GM20431 (cell line): ENCODE data around the gene GREB1L.

Experiments
- in situ Hi-C: fragments of 300-500 bp; cut with MseI, MboI; formaldehyde crosslinking; loops from one replicate; pipeline ENCODE4 v1.15.0; 2020; ENCODE audit warnings: low sequenced_read_pairs; ENCODE audit not compliant: unreplicated experiment

Gene GREB1L

DNA sequence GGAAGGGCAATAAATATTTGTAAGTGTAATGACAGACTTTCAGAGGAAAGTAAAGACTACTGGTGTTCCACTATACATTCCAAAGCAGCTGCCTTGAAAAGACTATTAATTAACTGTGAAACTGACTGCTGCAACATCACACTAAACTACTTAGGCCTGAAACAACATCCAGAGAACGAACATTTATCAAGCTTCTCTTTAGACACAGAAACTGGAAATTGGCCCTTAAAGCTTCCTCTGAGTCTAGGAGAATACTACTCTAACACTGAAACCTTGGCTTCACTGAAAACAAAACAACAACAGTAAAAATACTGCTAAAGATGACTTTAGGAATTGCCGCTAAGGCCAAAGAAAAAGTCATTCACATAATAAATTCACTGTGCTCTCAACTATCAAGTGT is 283.9 kb downstream of the GREB1L start:
- in situ Hi-C loops, result no loop called here

GRCh38 chr18:21526463-21526862 is 284.4 kb downstream of the GREB1L start:
- in situ Hi-C loops, result no loop called here

DNA sequence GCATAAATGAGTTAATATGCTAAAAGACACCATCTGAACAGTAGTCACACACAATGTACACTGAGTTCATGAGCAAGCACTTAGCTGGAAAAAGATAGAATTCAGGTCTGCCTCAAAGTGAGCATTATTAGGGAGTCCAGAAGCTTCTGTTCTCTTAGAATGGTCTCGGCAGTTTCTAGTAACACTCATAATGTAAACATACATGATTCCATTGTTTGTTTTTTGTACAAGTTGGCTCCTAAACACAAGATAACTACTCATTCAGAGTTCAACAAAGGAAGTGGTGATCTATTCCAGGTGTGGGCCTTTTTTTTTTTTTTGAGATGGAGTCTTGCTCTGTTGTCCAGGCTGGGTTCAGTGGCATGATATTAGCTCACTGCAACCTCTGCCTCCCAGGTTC is 292.3 kb downstream of the GREB1L start:
- in situ Hi-C loops, result no loop called here

- in situ Hi-C loops, result no loop called here
These were observed 296.2 kb downstream of the GREB1L start for GRCh38 chr18:21538230-21538629.

GRCh38 chr18:21546423-21546822 is 304.4 kb downstream of the GREB1L start:
- in situ Hi-C loops, result no loop called here

DNA sequence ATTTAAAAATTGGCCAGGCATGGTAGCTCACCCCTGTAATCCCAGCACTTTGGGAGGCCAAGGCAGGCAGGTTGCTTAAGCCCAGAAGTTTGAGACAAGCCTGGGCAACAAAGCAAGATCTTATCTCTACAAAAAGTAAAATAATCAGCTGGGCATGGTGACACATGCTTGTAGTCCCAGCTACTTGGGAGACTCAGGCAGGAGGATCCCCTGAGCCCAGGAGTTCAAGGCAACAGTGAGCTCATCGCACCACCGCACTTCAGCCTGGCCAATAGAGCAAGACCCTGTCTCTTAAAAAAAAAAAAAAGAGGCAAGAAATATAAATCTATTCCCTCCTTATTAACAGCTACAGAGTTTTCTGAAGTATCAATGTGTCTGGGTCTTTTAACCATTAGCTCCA is 306.6 kb downstream of the GREB1L start:
- in situ Hi-C loops, result no loop called here

GRCh38 chr18:21550510-21550970 is 308.5 kb downstream of the GREB1L start:
- in situ Hi-C loops, result no loop called here

GRCh38 chr18:21557607-21558253 is 315.7 kb downstream of the GREB1L start:
- in situ Hi-C loops, result no loop called here

GRCh38 chr18:21559195-21559594 is 317.2 kb downstream of the GREB1L start:
- in situ Hi-C loops, result no loop called here

- in situ Hi-C loops, result no loop called here
These were observed 329.7 kb downstream of the GREB1L start for GRCh38 chr18:21571772-21572171.
